OCI-M2 (cell line): ENCODE results near the gene GUCY2D.

Source experiments
- DNase-seq: peaks from one replicate; lab custom pipeline; 2025; ENCODE audit not compliant: unreplicated experiment; lab: John Stamatoyannopoulos, UW

Gene GUCY2D

GRCh38 chr17:8062807-8063483 is 60.5 kb downstream of the GUCY2D start:
- DNase-seq: peak; percentile 33

DNA sequence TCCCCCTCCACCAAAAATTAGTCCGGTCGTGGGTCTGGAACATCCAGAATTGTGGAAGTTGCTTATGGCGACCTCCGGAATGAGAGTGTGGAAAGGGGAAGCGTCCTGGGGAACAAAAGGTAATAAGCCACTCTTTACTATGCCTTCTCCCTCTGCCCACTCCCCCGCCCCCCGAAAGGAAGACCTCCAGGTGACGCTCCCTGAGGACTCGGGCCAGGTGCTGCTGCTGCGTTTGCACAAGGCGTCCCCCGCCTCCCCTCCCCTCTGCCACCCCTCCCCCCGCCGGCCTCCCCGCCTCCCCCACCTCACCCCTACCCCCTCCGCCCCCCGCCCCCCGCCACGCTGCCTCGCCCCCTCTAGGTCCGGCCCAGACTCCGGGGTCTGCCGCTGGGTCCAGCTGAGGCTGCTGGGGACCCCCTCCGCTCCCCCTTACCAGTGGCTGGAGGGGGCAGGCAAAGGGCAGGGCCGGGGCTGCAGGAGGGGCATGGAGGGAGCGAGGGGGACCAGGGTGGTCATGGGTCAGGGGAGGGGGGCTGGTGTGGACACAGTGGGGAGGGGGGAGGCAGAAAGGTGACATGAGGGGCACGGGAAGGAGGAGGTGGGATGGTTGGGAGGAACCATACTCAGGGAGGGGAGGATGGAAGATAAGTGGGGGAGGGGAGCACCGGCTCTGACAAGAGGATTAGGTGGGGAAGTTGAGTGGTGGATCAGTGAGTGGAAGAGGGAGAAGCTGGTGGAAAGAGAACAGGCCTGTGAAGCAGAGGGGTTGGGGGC is 61.5 kb downstream of the GUCY2D start:
- no peak for DNase-seq

DNA sequence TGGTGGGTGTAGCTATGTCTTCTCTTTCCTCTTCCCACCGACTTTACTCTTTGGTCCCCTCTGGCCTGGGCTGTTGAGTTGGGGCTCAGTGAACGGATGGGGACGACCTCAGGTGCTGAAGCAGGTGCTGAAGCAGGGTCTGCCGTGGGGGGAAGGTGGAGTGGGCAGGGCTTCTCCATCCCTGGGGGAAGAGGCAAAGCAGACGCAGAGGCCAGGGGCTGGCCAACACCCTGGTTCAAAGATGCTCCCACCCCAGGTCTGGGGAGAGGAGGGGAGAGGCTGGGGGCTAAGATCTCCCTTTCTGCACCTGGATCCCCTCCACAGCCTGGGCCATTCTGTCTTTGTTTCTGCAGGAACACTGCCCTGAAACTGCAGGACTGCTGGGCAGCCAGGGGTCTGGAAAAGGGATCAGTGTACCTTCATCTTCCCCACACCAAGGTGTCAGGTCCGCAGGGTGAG is 62.2 kb downstream of the GUCY2D start:
- no peak for DNase-seq

- no peak for DNase-seq
These were observed 64.7 kb downstream of the GUCY2D start for GRCh38 chr17:8066841-8067775.

DNA sequence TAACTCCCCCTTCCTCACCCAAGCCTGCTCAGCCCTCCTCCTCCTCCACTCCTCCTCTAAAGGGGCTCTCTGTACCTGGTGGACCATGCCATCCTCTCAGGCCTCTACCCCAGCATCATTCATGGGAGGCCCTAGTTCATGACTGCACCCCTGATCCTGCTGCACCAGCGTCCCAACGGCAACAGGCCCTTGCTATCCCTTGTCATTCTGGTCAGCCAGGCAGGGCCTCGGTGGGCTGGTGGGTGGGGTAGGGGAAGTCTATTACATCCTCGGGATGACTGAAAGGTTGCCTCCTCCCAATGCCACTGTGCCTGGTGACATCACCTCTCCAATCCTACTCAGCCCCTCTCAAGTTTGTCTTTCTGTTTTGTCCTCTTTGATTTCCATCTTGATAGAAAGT is 65.4 kb downstream of the GUCY2D start:
- no peak for DNase-seq

- DNase-seq: no peak
These were observed 66.5 kb downstream of the GUCY2D start for GRCh38 chr17:8068736-8069586.

DNA sequence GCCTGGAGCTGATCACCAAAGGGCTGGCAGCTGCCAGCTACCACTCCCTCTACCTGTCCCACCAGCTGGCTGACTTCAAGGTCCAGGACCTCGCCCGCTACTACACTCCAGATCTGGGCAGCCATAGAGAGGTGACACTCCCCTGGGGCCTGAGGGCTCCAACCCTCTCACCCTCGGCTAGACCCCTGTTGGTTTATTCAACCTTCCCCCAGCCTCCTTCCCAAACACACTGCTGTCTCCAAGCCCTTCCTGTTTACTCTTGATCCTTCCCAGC is 67.1 kb downstream of the GUCY2D start:
- no peak for DNase-seq
